Upper lobe of left lung (tissue), 4 donors: ENCODE measurements around the gene CFAP157.

Source experiments
- POLR2A ChIP-seq, 4 donors: fragments of 450-650 bp; IDR thresholded peaks; one replicate each; pipeline ENCODE4 v1.5.1; 2016 to 2017; ENCODE audit warnings: antibody characterized with exemption in 4 of 4, mild to moderate bottlenecking in 2 of 4
- POLR2AphosphoS5 ChIP-seq, 2 donors: sonication (generic); formaldehyde crosslinking; IDR thresholded peaks; one replicate each; pipeline ENCODE4 v1.5.1; 2017; ENCODE audit warnings: antibody characterized with exemption in 2 of 2
- TF ChIP-seq, protein P1 (sequence below), 6 experiments: fragments of 450-650 bp in 4 of 6; fragments of 200-600 bp in 2 of 6; sonication (generic) in 2 of 6; IDR thresholded peaks; one replicate each; pipeline ENCODE4 v1.5.1; 2016 to 2019; ENCODE audit warnings: antibody characterized with exemption in 6 of 6

DNA sequence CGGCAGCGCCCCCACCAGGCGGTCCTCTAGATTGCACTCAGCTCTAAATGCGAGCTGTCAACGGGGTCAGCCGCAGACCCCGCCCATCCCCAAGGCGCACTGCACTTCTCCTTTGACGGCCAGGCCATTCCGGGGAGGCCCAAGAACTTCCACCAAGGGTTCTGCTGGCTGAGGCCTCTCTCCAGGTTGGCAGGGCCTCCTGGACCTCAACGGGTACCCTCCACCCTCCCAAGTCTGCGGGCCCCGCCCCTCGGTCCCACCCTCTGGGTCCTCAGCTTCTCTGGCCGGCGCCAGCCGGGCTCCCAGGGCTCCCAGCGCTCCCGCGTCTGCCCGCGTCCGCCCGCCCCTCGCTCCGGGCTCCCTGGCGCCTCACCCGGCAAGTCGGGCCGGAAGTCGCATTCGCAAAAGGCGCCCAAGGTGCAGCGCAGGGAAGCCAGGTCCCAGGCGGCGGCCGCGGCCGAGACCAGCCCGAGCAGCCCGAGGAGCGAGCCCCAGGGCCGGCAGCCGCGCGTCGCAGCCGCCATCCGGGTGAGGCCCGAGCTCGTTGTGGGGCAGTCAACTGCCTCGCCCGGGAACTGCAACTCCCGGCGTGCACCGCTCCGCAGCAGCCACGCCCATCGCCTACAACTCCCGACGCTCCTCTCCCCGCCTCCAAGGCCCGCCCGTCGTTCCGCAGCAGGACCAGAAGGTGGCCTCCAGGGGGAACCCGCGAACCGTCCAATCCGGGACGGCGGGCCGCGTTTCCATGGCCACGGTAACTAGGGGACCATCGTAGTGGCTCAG is 28.1 kb downstream of the CFAP157 start, which contains the start of gene TOR2A:
- TF ChIP-seq, protein P1, sequence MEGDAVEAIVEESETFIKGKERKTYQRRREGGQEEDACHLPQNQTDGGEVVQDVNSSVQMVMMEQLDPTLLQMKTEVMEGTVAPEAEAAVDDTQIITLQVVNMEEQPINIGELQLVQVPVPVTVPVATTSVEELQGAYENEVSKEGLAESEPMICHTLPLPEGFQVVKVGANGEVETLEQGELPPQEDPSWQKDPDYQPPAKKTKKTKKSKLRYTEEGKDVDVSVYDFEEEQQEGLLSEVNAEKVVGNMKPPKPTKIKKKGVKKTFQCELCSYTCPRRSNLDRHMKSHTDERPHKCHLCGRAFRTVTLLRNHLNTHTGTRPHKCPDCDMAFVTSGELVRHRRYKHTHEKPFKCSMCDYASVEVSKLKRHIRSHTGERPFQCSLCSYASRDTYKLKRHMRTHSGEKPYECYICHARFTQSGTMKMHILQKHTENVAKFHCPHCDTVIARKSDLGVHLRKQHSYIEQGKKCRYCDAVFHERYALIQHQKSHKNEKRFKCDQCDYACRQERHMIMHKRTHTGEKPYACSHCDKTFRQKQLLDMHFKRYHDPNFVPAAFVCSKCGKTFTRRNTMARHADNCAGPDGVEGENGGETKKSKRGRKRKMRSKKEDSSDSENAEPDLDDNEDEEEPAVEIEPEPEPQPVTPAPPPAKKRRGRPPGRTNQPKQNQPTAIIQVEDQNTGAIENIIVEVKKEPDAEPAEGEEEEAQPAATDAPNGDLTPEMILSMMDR (IDR thresholded peaks at IDR 0.05) = peak; percentile 88 to 100 (median 98)
- TF ChIP-seq POLR2A (IDR thresholded peaks at IDR 0.05) = peak in 3 of 4 donors; percentile 73 to 93 (median 84)
- peak; percentile 87 to 88 for TF ChIP-seq POLR2AphosphoS5 (IDR thresholded peaks at IDR 0.05)
